Measurements from ENCODE around the gene ARHGAP21.

DNA sequence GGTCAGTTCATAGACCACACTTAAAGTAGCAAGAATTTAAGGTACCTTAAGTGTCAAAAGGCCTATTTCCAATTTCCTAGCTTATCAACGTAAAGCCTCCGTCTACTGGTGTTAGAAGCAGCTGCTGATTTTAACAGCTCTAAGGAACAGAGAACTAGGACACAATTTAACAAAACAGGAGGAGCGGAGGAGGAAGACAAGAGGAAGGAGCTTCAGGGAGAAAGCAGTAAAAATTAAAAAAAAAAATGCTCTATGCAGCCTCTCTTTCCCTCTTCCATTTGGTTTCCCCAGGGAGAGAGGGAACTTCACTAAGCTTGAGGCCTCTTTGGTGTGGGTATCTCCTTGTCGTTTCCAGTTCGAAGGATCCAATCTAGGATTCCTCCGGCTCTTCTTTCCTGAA, 22.7 kb downstream of the ARHGAP21 start:
- TF ChIP-seq, protein P1, sequence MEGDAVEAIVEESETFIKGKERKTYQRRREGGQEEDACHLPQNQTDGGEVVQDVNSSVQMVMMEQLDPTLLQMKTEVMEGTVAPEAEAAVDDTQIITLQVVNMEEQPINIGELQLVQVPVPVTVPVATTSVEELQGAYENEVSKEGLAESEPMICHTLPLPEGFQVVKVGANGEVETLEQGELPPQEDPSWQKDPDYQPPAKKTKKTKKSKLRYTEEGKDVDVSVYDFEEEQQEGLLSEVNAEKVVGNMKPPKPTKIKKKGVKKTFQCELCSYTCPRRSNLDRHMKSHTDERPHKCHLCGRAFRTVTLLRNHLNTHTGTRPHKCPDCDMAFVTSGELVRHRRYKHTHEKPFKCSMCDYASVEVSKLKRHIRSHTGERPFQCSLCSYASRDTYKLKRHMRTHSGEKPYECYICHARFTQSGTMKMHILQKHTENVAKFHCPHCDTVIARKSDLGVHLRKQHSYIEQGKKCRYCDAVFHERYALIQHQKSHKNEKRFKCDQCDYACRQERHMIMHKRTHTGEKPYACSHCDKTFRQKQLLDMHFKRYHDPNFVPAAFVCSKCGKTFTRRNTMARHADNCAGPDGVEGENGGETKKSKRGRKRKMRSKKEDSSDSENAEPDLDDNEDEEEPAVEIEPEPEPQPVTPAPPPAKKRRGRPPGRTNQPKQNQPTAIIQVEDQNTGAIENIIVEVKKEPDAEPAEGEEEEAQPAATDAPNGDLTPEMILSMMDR (conservative IDR thresholded peaks at IDR 0.05; ENCODE audit: low read length), result no peak
- no peak for TF ChIP-seq EZH2phosphoT487 (IDR thresholded peaks at IDR 0.05; ENCODE audit: borderline replicate concordance)

Data from Loucy (cell line).